Ecto neural progenitor cell (in vitro differentiated cells): ENCODE data around the gene LRP5.
"Not testable (repeated sequence)": the region's sequence is repeated elsewhere in the genome, so short reads cannot be mapped to it uniquely, and the experiment has no call there.

Source experiments
- DNase-seq: peaks from one replicate; pipeline ENCODE4 v3.0.0-alpha.2; 2018; ENCODE audit warnings: low spot score

Gene LRP5

GRCh38 chr11:68444566-68444965, 132.2 kb downstream of the LRP5 start:
- DNase-seq = no peak

GRCh38 chr11:68445531-68446035, 133.2 kb downstream of the LRP5 start:
- no peak for DNase-seq

- DNase-seq = no peak
Measured at GRCh38 chr11:68446046-68446725, 133.8 kb downstream of the LRP5 start.

GRCh38 chr11:68447015-68447801, 134.8 kb downstream of the LRP5 start:
- DNase-seq = peak; percentile 88

- not testable (repeated sequence) for DNase-seq
Measured at GRCh38 chr11:68447914-68448313, 135.5 kb downstream of the LRP5 start.

- no peak for DNase-seq
Measured at GRCh38 chr11:68448604-68449011, 136.2 kb downstream of the LRP5 start.

GRCh38 chr11:68449951-68450350, 137.6 kb downstream of the LRP5 start:
- no peak for DNase-seq

- DNase-seq = no peak
Measured at GRCh38 chr11:68450711-68451110, 138.3 kb downstream of the LRP5 start.

- DNase-seq = no peak
Measured at GRCh38 chr11:68454767-68455166, 142.4 kb downstream of the LRP5 start.

GRCh38 chr11:68455485-68455884, 143.1 kb downstream of the LRP5 start:
- DNase-seq = no peak

GRCh38 chr11:68457216-68457897, 145.0 kb downstream of the LRP5 start:
- no peak for DNase-seq

GRCh38 chr11:68457898-68458249, 145.5 kb downstream of the LRP5 start:
- no peak for DNase-seq

- not testable (repeated sequence) for DNase-seq
Measured at GRCh38 chr11:68458340-68458739, 145.9 kb downstream of the LRP5 start.

- DNase-seq = peak; percentile 99
Measured at GRCh38 chr11:68459886-68460740, 147.7 kb downstream of the LRP5 start.

GRCh38 chr11:68460741-68461574, 148.6 kb downstream of the LRP5 start, which contains the start of gene PPP6R3:
PPP6R3 (plus strand) TSS chr11:68460752; CDS start chr11:68537665, 76,913 bp downstream.
- DNase-seq = no peak

- no peak for DNase-seq
Measured at GRCh38 chr11:68461575-68461917, 149.2 kb downstream of the LRP5 start.

- no peak for DNase-seq
Measured at GRCh38 chr11:68463714-68464113, 151.3 kb downstream of the LRP5 start.

- no peak for DNase-seq
Measured at GRCh38 chr11:68467201-68467834, 154.9 kb downstream of the LRP5 start.

GRCh38 chr11:68468217-68468828, 155.9 kb downstream of the LRP5 start:
- no peak for DNase-seq

- DNase-seq = no peak
Measured at GRCh38 chr11:68469122-68469521, 156.7 kb downstream of the LRP5 start.
